ENCODE measurements around the gene GIMD1. TPM values are rescaled to one million over a fixed set of nuclear protein-coding genes. Genes with fewer than 3 reads are reported as not detected.

GIMD1 gene
- not detected for total RNA-seq
- polyA plus RNA-seq = not detected

DNA sequence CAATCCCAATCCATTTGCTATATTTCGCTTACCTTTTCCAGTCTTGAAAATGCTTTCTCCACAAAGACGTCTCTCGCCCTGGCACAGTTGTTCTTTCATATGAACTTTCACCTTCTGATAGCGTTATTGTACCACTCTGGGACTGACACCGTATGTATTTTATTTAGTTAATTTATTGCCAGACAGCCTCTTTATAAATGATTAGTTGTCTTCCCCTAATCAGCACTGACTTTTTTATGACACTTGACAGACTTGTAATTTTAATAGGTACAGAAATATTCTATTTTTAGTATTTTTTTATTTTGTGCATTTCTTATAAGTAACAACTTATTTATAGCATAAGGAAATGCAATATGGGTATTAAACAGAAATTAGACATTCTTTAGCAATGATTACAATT lies at the start of gene GIMD1:
Gene GIMD1, minus strand, starts transcription at position 101 of the 400 bp plus-strand sequence. CDS start 1,343 bp downstream, outside the sequence.
- no peak within 1 kb of the TSS for H3K27ac ChIP-seq (ENCODE audit: low read depth in 1 of 2, low read length in 2 of 2)
- 73% methylated on average over 5 of the region's 5 CpGs for WGBS
- TF ChIP-seq FOXA1 (IDR thresholded peaks at IDR 0.05) = no peak
- TF ChIP-seq YY1 (IDR thresholded peaks at IDR 0.05) = no peak
- TF ChIP-seq ATF3 (IDR thresholded peaks at IDR 0.05) = no peak
- no peak for TF ChIP-seq HNF4A (conservative IDR thresholded peaks at IDR 0.05)
- TF ChIP-seq REST (IDR thresholded peaks at IDR 0.05) = no peak
- no peak for TF ChIP-seq SP1 (IDR thresholded peaks at IDR 0.05)
- no peak for TF ChIP-seq ZBTB33 (IDR thresholded peaks at IDR 0.05)
- no peak for TF ChIP-seq FOXA2 (IDR thresholded peaks at IDR 0.05)
- no peak for TF ChIP-seq RAD21 (IDR thresholded peaks at IDR 0.05)
- peaks cover 0 to 2% (median 0%) of the 10 kb centered on the region in 4 donors for H3K27me3 ChIP-seq (ENCODE audit: control insufficient read depth in 4 of 4, insufficient read depth in 4 of 4, low read length in 3 of 4)
- no peaks in the 10 kb centered on the region for H3K9me3 ChIP-seq (ENCODE audit: control insufficient read depth in 4 of 4, low read length in 3 of 4)
- no peaks in the 10 kb centered on the region for H3K4me1 ChIP-seq (ENCODE audit: control insufficient read depth in 4 of 4, insufficient read depth in 4 of 4, low read length in 3 of 4)
- H3K36me3 ChIP-seq (ENCODE audit: control insufficient read depth in 4 of 4, insufficient read depth in 3 of 4, low read depth in 1 of 4, low read length in 3 of 4) = no peaks in the 10 kb centered on the region
- H3K9ac ChIP-seq (ENCODE audit: low read depth in 1 of 2, low read length in 2 of 2) = no peak within 1 kb of the TSS
- H3K4me3 ChIP-seq (ENCODE audit: low read depth in 1 of 3, low read length in 3 of 3) = no peak within 1 kb of the TSS
- no peak for DNase-seq (ENCODE audit: low spot score)

DNA sequence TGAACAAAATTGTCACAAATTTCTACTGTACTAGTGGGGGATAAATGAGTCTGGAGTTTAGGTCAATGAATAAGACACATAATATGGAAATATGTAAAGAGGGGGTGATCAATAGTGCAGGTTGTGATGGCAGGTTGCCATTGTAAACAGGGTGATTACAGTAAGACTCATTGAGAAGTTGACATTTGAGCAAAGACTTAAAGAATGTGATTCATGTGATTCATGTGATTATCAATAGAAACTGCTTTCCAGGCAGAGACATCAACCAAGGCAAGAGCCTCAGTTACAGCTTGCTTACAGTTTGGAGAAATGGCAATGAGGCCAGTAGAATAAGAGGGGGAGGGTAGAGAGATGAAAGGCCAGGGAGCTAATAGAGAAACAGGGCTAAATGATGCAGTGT lies 45.8 kb upstream of the GIMD1 start:
- Histone ChIP-seq H3K4me3 (ENCODE audit: low read depth in 1 of 3, low read length in 3 of 3) (no peak overlapping the region), H3K36me3 (ENCODE audit: control insufficient read depth in 4 of 4, insufficient read depth in 3 of 4, low read depth in 1 of 4, low read length in 3 of 4) (no peaks in the 10 kb centered on the region), H3K4me1 (ENCODE audit: control insufficient read depth in 4 of 4, insufficient read depth in 4 of 4, low read length in 3 of 4) (no peaks in the 10 kb centered on the region), H3K27ac (ENCODE audit: low read depth in 1 of 2, low read length in 2 of 2) (no peak overlapping the region), H3K27me3 (ENCODE audit: control insufficient read depth in 4 of 4, insufficient read depth in 4 of 4, low read length in 3 of 4) (no peaks in the 10 kb centered on the region), H3K9ac (ENCODE audit: low read depth in 1 of 2, low read length in 2 of 2) (no peak overlapping the region), H3K9me3 (ENCODE audit: control insufficient read depth in 4 of 4, low read length in 3 of 4) (no peaks in the 10 kb centered on the region)
- no peak for DNase-seq (ENCODE audit: low spot score)
- TF ChIP-seq HNF4G (IDR thresholded peaks at IDR 0.05) (no peak), ATF3 (IDR thresholded peaks at IDR 0.05) (no peak), ZBTB33 (IDR thresholded peaks at IDR 0.05) (no peak), HNF4A (conservative IDR thresholded peaks at IDR 0.05) (no peak)
